Activated CD8-positive, alpha-beta memory T cell treated with anti-CD3 and anti-CD28 coated beads, Interleukin-2, amount 50 U/mL, for 1 hour (primary cell): ENCODE results near the gene KCNH1.

Source experiments
- DNase-seq: peaks from one replicate; pipeline ENCODE4 v3.0.0-alpha.2; 2020; ENCODE audit errors: extremely low read depth

KCNH1 gene

GRCh38 chr1:210758261-210758660, 375.7 kb downstream of the KCNH1 start:
- DNase-seq, result no peak

GRCh38 chr1:210757677-210758076, 376.3 kb downstream of the KCNH1 start:
- no peak for DNase-seq

GRCh38 chr1:210755991-210756659, 377.8 kb downstream of the KCNH1 start:
- DNase-seq, result no peak

GRCh38 chr1:210754878-210755665, 378.9 kb downstream of the KCNH1 start:
- DNase-seq, result no peak

GRCh38 chr1:210751911-210752310, 382.0 kb downstream of the KCNH1 start:
- no peak for DNase-seq

GRCh38 chr1:210750468-210750867, 383.5 kb downstream of the KCNH1 start:
- no peak for DNase-seq

GRCh38 chr1:210748796-210749195, 385.2 kb downstream of the KCNH1 start:
- no peak for DNase-seq

- DNase-seq, result no peak
Measured at GRCh38 chr1:210747890-210748289, 386.1 kb downstream of the KCNH1 start.

- DNase-seq, result no peak
Measured at GRCh38 chr1:210747112-210747511, 386.8 kb downstream of the KCNH1 start.

- no peak for DNase-seq
Measured at GRCh38 chr1:210746024-210746731, 387.8 kb downstream of the KCNH1 start.

- DNase-seq, result no peak
Measured at GRCh38 chr1:210743038-210743437, 390.9 kb downstream of the KCNH1 start.

- DNase-seq, result no peak
Measured at GRCh38 chr1:210741564-210741963, 392.4 kb downstream of the KCNH1 start.

- no peak for DNase-seq
Measured at GRCh38 chr1:210739627-210740026, 394.3 kb downstream of the KCNH1 start.

- DNase-seq, result no peak
Measured at GRCh38 chr1:210738256-210738655, 395.7 kb downstream of the KCNH1 start.

- no peak for DNase-seq
Measured at GRCh38 chr1:210736713-210737112, 397.2 kb downstream of the KCNH1 start.

- no peak for DNase-seq
Measured at GRCh38 chr1:210731597-210731996, 402.4 kb downstream of the KCNH1 start.

GRCh38 chr1:210731193-210731592, 402.8 kb downstream of the KCNH1 start:
- no peak for DNase-seq

- no peak for DNase-seq
Measured at GRCh38 chr1:210730023-210730422, 403.9 kb downstream of the KCNH1 start.

GRCh38 chr1:210728437-210729149, 405.4 kb downstream of the KCNH1 start:
- DNase-seq, result no peak

- DNase-seq, result no peak
Measured at GRCh38 chr1:210727709-210728108, 406.2 kb downstream of the KCNH1 start.

- DNase-seq, result no peak
Measured at GRCh38 chr1:210726621-210727020, 407.3 kb downstream of the KCNH1 start.

GRCh38 chr1:210724768-210725167, 409.2 kb downstream of the KCNH1 start:
- no peak for DNase-seq
